ENCODE measurements around the gene LMAN1L. TPM values are rescaled to one million over a fixed set of nuclear protein-coding genes. Genes with fewer than 3 reads are reported as not detected.

LMAN1L gene
- total and polyA plus RNA-seq, 2 experiments from 2014 or later = not detected

- Histone ChIP-seq H3K27ac (no peak overlapping the region), H2AFZ (no peak overlapping the region), H3K4me2 (no peak overlapping the region), H3K9me2 (replicated peaks; ENCODE audit: insufficient read depth) (no peaks in the 10 kb centered on the region), H3K9me3 (ENCODE audit: low read depth) (no peaks in the 10 kb centered on the region), H4K20me1 (ENCODE audit: insufficient read depth, poor library complexity, severe bottlenecking) (no peaks in the 10 kb centered on the region), H3K4me3 (no peak overlapping the region), H3K79me2 (no peaks in the 10 kb centered on the region), H3K4me1 (ENCODE audit: insufficient read depth) (no peaks in the 10 kb centered on the region), H3K36me3 (replicated peaks; ENCODE audit: insufficient read depth, low read depth) (no peaks in the 10 kb centered on the region), H3K27me3 (peaks cover 11% of the 10 kb centered on the region)
- DNase-seq (ENCODE audit: low spot score) = no peak
- 80% methylated on average over 12 of the region's 12 CpGs for WGBS (ENCODE audit: low lambda C conversion rate, missing lambda C conversion rate)
- no peak for TF ChIP-seq EZH2 (IDR thresholded peaks at IDR 0.05; ENCODE audit: borderline replicate concordance)
- no peak for TF ChIP-seq EZH2phosphoT487 (IDR thresholded peaks at IDR 0.05; ENCODE audit: low read depth, severe bottlenecking, unreplicated experiment)
- TF ChIP-seq, protein P1, sequence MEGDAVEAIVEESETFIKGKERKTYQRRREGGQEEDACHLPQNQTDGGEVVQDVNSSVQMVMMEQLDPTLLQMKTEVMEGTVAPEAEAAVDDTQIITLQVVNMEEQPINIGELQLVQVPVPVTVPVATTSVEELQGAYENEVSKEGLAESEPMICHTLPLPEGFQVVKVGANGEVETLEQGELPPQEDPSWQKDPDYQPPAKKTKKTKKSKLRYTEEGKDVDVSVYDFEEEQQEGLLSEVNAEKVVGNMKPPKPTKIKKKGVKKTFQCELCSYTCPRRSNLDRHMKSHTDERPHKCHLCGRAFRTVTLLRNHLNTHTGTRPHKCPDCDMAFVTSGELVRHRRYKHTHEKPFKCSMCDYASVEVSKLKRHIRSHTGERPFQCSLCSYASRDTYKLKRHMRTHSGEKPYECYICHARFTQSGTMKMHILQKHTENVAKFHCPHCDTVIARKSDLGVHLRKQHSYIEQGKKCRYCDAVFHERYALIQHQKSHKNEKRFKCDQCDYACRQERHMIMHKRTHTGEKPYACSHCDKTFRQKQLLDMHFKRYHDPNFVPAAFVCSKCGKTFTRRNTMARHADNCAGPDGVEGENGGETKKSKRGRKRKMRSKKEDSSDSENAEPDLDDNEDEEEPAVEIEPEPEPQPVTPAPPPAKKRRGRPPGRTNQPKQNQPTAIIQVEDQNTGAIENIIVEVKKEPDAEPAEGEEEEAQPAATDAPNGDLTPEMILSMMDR (IDR thresholded peaks at IDR 0.05; ENCODE audit: poor library complexity) = no peak
These were observed 20.9 kb downstream of the LMAN1L start for GRCh38 chr15:74833376-74834107.

DNA sequence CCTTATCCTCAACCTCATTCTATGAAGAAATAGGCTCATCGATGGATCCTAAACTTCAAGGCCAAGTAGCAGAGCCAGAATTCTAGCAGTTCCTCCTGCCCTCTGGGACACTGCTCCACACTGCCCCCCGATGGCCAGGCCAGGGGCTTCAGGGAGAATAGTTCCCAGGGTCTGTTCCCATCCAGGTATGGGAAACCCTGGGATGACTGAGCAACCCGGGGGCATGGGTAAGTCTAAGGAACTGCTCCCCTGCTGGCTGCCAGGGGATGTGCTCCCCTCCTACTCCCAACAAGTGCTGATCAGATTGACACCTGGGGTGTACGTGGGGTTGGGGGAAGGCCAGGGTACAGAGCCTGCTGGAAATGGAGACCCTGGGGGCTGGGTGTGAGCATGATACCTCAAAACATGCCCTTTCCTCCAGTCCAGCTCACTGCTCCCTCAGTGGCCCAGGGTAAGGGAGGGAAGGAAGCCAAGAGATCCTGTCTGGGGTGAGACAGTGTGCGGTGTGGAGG is 22.7 kb downstream of the LMAN1L start:
- Histone ChIP-seq H3K9me2 (replicated peaks; ENCODE audit: insufficient read depth) (no peaks in the 10 kb centered on the region), H3K27me3 (no peaks in the 10 kb centered on the region), H3K9me3 (ENCODE audit: low read depth) (no peaks in the 10 kb centered on the region), H3K4me3 (no peak overlapping the region), H3K36me3 (replicated peaks; ENCODE audit: insufficient read depth, low read depth) (no peaks in the 10 kb centered on the region), H3K27ac (no peak overlapping the region), H4K20me1 (ENCODE audit: insufficient read depth, poor library complexity, severe bottlenecking) (no peaks in the 10 kb centered on the region), H3K4me1 (ENCODE audit: insufficient read depth) (no peaks in the 10 kb centered on the region), H2AFZ (no peak overlapping the region), H3K79me2 (no peaks in the 10 kb centered on the region), H3K4me2 (no peak overlapping the region)
- WGBS (ENCODE audit: low lambda C conversion rate, missing lambda C conversion rate) = 34% methylated on average over 4 of the region's 5 CpGs
- DNase-seq (ENCODE audit: low spot score) = peak; percentile 68
- TF ChIP-seq EZH2 (IDR thresholded peaks at IDR 0.05; ENCODE audit: borderline replicate concordance) = no peak
- no peak for TF ChIP-seq EZH2phosphoT487 (IDR thresholded peaks at IDR 0.05; ENCODE audit: low read depth, severe bottlenecking, unreplicated experiment)
- TF ChIP-seq, protein P1 (IDR thresholded peaks at IDR 0.05; ENCODE audit: poor library complexity) = peak; percentile 55

- no peak for DNase-seq (ENCODE audit: low spot score)
- Histone ChIP-seq H3K27ac (no peak overlapping the region), H3K36me3 (replicated peaks; ENCODE audit: insufficient read depth, low read depth) (no peaks in the 10 kb centered on the region), H3K4me3 (no peak overlapping the region), H3K4me1 (ENCODE audit: insufficient read depth) (peaks cover 4% of the 10 kb centered on the region), H3K4me2 (no peak overlapping the region), H2AFZ (no peak overlapping the region), H3K27me3 (no peaks in the 10 kb centered on the region), H3K79me2 (no peaks in the 10 kb centered on the region), H3K9me3 (ENCODE audit: low read depth) (no peaks in the 10 kb centered on the region), H3K9me2 (replicated peaks; ENCODE audit: insufficient read depth) (no peaks in the 10 kb centered on the region), H4K20me1 (ENCODE audit: insufficient read depth, poor library complexity, severe bottlenecking) (peaks cover 1% of the 10 kb centered on the region)
- 95% methylated on average over 7 of the region's 7 CpGs for WGBS (ENCODE audit: low lambda C conversion rate, missing lambda C conversion rate)
- TF ChIP-seq, protein P1 (IDR thresholded peaks at IDR 0.05; ENCODE audit: poor library complexity) = no peak
- no peak for TF ChIP-seq EZH2 (IDR thresholded peaks at IDR 0.05; ENCODE audit: borderline replicate concordance)
- no peak for TF ChIP-seq EZH2phosphoT487 (IDR thresholded peaks at IDR 0.05; ENCODE audit: low read depth, severe bottlenecking, unreplicated experiment)
These were observed 24.2 kb downstream of the LMAN1L start for GRCh38 chr15:74836846-74837245.
